GM12878 (cell line): ENCODE data around the gene GFRA1.
"Not testable (repeated sequence)": the region's sequence is repeated elsewhere in the genome, so short reads cannot be mapped to it uniquely, and the experiment has no call there.

Experiments used
- ATF2 ChIP-seq: IDR thresholded peaks from 2 replicates; pipeline ENCODE4 v1.6.1; 2012; ENCODE audit warnings: low read length, inconsistent platforms
- CBX5 ChIP-seq: sonication (generic); IDR thresholded peaks from 2 replicates; pipeline ENCODE4 v1.6.1; 2016; ENCODE audit warnings: low read depth, moderate library complexity, mild to moderate bottlenecking, inconsistent platforms
- CTCF ChIP-seq, 3 experiments: IDR thresholded peaks in 2 of 3; conservative IDR thresholded peaks in 1 of 3; 2 replicates each; pipeline ENCODE4 v1.5.1; 2011; ENCODE audit warnings: low read depth in 3 of 3, low read length in 3 of 3, mild to moderate bottlenecking in 3 of 3, control low read depth in 2 of 3, moderate library complexity in 2 of 3, inconsistent platforms in 1 of 3, mixed read lengths in 1 of 3; ENCODE audit not compliant: control insufficient read depth in 2 of 3, insufficient read depth in 1 of 3; ENCODE audit errors: extremely low read depth in 1 of 3
- FOXM1 ChIP-seq: IDR thresholded peaks from 2 replicates; pipeline ENCODE4 v1.6.1; 2012; ENCODE audit warnings: low read depth, mild to moderate bottlenecking, inconsistent platforms, low read length, moderate library complexity
- GABPA ChIP-seq: IDR thresholded peaks from 2 replicates; pipeline ENCODE4 v1.6.1; 2014; ENCODE audit warnings: antibody characterized with exemption, low read depth, mild to moderate bottlenecking, inconsistent platforms
- HDAC6 ChIP-seq: fragments of 200-600 bp; sonication (generic); IDR thresholded peaks from one replicate; pipeline ENCODE4 v1.8.0; 2017; ENCODE audit warnings: antibody characterized with exemption; ENCODE audit not compliant: unreplicated experiment
- NKRF ChIP-seq: fragments of 450-650 bp; conservative IDR thresholded peaks from 2 replicates; pipeline ENCODE4 v1.6.1; 2017; ENCODE audit warnings: mild to moderate bottlenecking, moderate library complexity
- NR2F1 ChIP-seq: fragments of 450-650 bp; conservative IDR thresholded peaks from 2 replicates; pipeline ENCODE4 v1.6.1; 2017; ENCODE audit warnings: mild to moderate bottlenecking
- POLR2A ChIP-seq: IDR thresholded peaks from 2 replicates; pipeline ENCODE4 v1.6.1; 2011; ENCODE audit warnings: low read depth, mild to moderate bottlenecking, low read length
- RAD21 ChIP-seq: IDR thresholded peaks from 2 replicates; pipeline ENCODE4 v1.6.1; 2011; ENCODE audit warnings: mild to moderate bottlenecking, low read depth, low read length, moderate library complexity; ENCODE audit not compliant: insufficient read depth
- REST ChIP-seq: IDR thresholded peaks from 2 replicates; pipeline ENCODE4 v1.6.1; 2012; ENCODE audit warnings: mild to moderate bottlenecking, low read depth, low read length
- SIX5 ChIP-seq: IDR thresholded peaks from 2 replicates; pipeline ENCODE4 v1.6.1; 2011; ENCODE audit warnings: mild to moderate bottlenecking, low read depth, low read length, moderate library complexity; ENCODE audit not compliant: severe bottlenecking
- TCF12 ChIP-seq: IDR thresholded peaks from 2 replicates; pipeline ENCODE4 v1.6.1; 2011; ENCODE audit warnings: low read depth, mild to moderate bottlenecking, low read length

DNA sequence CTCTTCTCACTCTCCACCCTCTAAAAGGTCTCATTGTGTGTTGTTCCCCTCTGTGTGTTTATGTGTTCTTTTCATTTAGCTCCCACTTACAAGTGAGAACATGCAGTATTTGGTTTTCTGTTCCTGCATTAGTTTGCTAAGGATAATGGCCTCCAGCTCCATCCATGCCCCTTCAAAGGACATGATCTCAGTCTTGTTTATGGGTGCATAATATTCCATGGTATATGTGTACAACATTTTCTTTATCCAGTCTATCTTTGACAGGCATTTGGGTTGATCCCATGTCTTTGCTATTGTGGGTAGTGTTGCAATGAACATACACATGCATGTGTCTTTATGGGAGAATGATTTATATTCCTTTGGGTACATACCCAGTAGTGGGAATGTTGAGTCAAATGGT, 107.1 kb downstream of the GFRA1 start:
- not testable (repeated sequence) for TF ChIP-seq FOXM1; ATF2; SIX5; CTCF (IDR thresholded peaks at IDR 0.05 in 2 of 3, conservative IDR thresholded peaks at IDR 0.05 in 1 of 3; ENCODE audit: control insufficient read depth in 2 of 3, extremely low read depth in 1 of 3, insufficient read depth in 1 of 3, low read depth in 3 of 3, low read length in 3 of 3); RAD21; TCF12; NKRF; REST; HDAC6; NR2F1; GABPA; POLR2A; CBX5
